ENCODE data around the gene HLA-E. TPM values are rescaled to one million over a fixed set of nuclear protein-coding genes. Genes with fewer than 3 reads are reported as not detected.
"Not testable (repeated sequence)": the region's sequence is repeated elsewhere in the genome, so short reads cannot be mapped to it uniquely, and the experiment has no call there.

Gene HLA-E
- total RNA-seq, 1 donor = 320 TPM

DNA sequence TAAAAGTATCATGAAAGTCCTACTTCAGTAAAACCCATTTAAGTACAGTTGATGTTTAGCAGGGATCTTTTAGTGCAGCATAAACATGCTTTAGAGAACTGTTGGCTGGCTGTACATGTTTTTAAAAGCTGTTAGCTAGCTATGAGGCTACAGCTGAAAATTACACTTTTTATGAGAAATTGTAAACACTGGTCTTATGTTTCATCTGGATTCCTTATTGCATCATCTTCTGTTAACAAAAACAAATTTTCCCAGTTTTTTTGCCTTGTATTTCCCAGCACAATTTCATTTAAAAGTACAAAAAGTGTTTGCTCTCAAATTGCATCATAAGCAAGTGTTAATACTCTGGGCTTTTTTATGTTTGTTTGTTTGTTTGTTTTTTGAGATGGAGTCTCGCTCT, 18.3 kb upstream of the HLA-E start:
- Histone ChIP-seq H3K27ac (ENCODE audit: low read depth, low read length) (no peak overlapping the region), H3K79me2 (ENCODE audit: insufficient read depth, low read length) (no peaks in the 10 kb centered on the region), H3K4me3 (ENCODE audit: insufficient read depth, low read length) (no peak overlapping the region), H3K4me1 (ENCODE audit: insufficient read depth, low read length) (peaks cover 4% of the 10 kb centered on the region), H3K27me3 (ENCODE audit: insufficient read depth, low read length) (peaks cover 47% of the 10 kb centered on the region), H4K20me1 (ENCODE audit: insufficient read depth, low read length) (peaks cover under 1% of the 10 kb centered on the region), H2AFZ (ENCODE audit: low read length) (no peak overlapping the region), H3K36me3 (ENCODE audit: insufficient read depth, low read length) (no peaks in the 10 kb centered on the region), H3K9me3 (ENCODE audit: low read depth, low read length) (no peaks in the 10 kb centered on the region), H3K4me2 (ENCODE audit: insufficient read depth, low read length) (no peak overlapping the region)
- no peak for DNase-seq (ENCODE audit: insufficient read length, low spot score, missing footprints)
- TF ChIP-seq, protein P1, sequence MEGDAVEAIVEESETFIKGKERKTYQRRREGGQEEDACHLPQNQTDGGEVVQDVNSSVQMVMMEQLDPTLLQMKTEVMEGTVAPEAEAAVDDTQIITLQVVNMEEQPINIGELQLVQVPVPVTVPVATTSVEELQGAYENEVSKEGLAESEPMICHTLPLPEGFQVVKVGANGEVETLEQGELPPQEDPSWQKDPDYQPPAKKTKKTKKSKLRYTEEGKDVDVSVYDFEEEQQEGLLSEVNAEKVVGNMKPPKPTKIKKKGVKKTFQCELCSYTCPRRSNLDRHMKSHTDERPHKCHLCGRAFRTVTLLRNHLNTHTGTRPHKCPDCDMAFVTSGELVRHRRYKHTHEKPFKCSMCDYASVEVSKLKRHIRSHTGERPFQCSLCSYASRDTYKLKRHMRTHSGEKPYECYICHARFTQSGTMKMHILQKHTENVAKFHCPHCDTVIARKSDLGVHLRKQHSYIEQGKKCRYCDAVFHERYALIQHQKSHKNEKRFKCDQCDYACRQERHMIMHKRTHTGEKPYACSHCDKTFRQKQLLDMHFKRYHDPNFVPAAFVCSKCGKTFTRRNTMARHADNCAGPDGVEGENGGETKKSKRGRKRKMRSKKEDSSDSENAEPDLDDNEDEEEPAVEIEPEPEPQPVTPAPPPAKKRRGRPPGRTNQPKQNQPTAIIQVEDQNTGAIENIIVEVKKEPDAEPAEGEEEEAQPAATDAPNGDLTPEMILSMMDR (IDR thresholded peaks at IDR 0.05; ENCODE audit: extremely low read depth, low read depth, low read length) = no peak

DNA sequence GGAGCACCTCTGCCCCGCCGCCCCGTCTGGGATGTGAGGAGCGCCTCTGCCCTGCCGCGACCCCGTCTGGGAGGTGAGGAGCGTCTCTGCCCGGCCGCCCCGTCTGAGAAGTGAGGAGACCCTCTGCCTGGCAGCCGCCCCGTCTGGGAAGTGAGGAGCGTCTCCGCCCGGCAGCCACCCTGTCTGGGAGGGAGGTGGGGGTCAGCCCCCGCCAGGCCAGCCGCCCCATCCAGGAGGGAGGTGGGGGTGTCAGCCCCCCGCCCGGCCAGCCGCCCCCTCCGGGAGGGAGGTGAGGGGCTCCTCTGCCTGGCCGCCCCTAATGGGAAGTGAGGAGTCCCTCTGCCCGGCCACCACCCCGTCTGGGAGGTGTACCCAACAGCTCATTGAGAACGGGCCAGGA, 14.2 kb upstream of the HLA-E start:
- H3K27me3 ChIP-seq (ENCODE audit: insufficient read depth, low read length) = peaks cover 33% of the 10 kb centered on the region
- DNase-seq (ENCODE audit: insufficient read length, low spot score, missing footprints); H3K79me2 ChIP-seq (ENCODE audit: insufficient read depth, low read length); H3K4me1 ChIP-seq (ENCODE audit: insufficient read depth, low read length); H3K27ac ChIP-seq (ENCODE audit: low read depth, low read length); H3K4me3 ChIP-seq (ENCODE audit: insufficient read depth, low read length); H3K9me3 ChIP-seq (ENCODE audit: low read depth, low read length); H3K4me2 ChIP-seq (ENCODE audit: insufficient read depth, low read length); H2AFZ ChIP-seq (ENCODE audit: low read length); H3K36me3 ChIP-seq (ENCODE audit: insufficient read depth, low read length); H4K20me1 ChIP-seq (ENCODE audit: insufficient read depth, low read length): not testable (repeated sequence)

DNA sequence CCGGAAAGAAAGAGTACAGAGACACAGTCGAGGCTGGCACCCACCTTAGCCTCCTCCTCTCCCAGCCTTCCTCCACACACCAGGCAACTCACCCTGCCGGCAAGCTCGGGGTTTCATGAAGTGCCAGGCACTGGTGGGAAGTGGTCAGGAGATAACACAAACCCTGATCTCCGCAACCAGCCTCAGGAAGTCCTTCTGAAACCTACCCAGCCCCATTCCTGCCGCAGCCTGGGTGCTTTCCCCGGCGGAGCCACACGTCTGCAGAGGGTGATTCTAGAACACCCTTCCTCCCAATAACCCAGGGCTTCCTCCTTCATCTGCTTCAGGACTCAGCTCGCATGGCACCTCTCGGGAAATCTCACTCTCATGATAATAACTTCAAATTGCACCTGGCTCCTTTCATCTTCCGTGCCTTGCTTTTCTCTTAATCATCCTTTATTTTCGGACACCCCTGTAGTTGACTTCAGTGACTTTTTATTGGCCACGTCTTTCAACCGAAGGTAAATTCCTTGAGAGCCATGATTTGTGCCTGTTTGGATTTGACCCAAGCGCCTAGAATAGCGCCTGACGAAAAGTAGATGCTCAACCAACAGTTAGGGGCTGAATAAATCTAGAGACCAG, 8.7 kb upstream of the HLA-E start:
- TF ChIP-seq, protein P1 (IDR thresholded peaks at IDR 0.05; ENCODE audit: extremely low read depth, low read depth, low read length) = no peak
- Histone ChIP-seq H3K4me3 (ENCODE audit: insufficient read depth, low read length) (no peak overlapping the region), H3K27me3 (ENCODE audit: insufficient read depth, low read length) (peaks cover 53% of the 10 kb centered on the region), H2AFZ (ENCODE audit: low read length) (no peak overlapping the region), H3K36me3 (ENCODE audit: insufficient read depth, low read length) (no peaks in the 10 kb centered on the region), H3K4me2 (ENCODE audit: insufficient read depth, low read length) (no peak overlapping the region), H4K20me1 (ENCODE audit: insufficient read depth, low read length) (no peaks in the 10 kb centered on the region), H3K27ac (ENCODE audit: low read depth, low read length) (no peak overlapping the region), H3K79me2 (ENCODE audit: insufficient read depth, low read length) (no peaks in the 10 kb centered on the region), H3K4me1 (ENCODE audit: insufficient read depth, low read length) (no peaks in the 10 kb centered on the region), H3K9me3 (ENCODE audit: low read depth, low read length) (no peaks in the 10 kb centered on the region)
- DNase-seq (ENCODE audit: insufficient read length, low spot score, missing footprints) = no peak

DNA sequence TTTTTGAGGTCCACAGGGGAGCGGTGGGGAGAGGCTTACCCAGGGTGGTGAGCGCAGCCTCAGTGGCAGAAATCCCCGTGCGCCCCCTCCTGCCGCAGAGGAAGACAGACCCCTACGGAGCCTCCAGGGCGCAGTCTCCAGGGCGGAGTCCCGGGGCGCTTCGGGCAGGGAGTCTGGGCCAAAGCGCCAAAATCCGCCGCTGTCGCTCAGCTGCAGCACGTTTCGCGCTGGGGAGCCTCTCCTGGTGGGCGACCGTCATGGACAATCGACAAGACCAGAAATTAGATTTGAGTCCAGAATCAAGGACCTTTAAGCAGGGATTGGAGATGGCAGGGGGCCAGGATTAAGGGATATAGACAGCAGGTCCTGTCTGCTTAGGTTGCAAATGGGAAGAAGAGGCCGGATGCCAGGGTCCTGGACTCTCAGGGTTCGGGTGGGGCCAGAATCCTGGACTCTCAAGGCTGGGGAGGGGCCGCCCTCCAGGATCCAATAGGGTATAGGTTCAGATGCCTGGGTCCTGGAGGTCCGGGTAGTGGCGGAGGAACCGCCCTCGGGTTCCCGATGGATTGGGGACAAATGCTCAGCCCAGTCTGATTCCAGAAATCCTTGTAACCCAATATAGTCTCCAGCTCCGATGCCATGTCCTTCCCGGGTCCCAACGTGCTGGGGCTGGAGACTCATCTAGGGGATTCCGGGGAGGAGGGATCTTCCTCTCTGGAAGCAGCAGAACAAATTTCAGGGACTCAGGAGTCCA, 7.9 kb upstream of the HLA-E start:
- no peaks in the 10 kb centered on the region for H3K36me3 ChIP-seq (ENCODE audit: insufficient read depth, low read length)
- H3K4me2 ChIP-seq (ENCODE audit: insufficient read depth, low read length) = no peak overlapping the region
- no peaks in the 10 kb centered on the region for H3K79me2 ChIP-seq (ENCODE audit: insufficient read depth, low read length)
- no peaks in the 10 kb centered on the region for H3K4me1 ChIP-seq (ENCODE audit: insufficient read depth, low read length)
- H3K9me3 ChIP-seq (ENCODE audit: low read depth, low read length) = no peaks in the 10 kb centered on the region
- H3K27ac ChIP-seq (ENCODE audit: low read depth, low read length) = no peak overlapping the region
- peak; percentile 62 for DNase-seq (ENCODE audit: insufficient read length, low spot score, missing footprints)
- TF ChIP-seq, protein P1 (IDR thresholded peaks at IDR 0.05; ENCODE audit: extremely low read depth, low read depth, low read length) = no peak
- peaks cover 53% of the 10 kb centered on the region for H3K27me3 ChIP-seq (ENCODE audit: insufficient read depth, low read length)
- H3K4me3 ChIP-seq (ENCODE audit: insufficient read depth, low read length) = no peak overlapping the region
- no peak overlapping the region for H2AFZ ChIP-seq (ENCODE audit: low read length)
- H4K20me1 ChIP-seq (ENCODE audit: insufficient read depth, low read length) = no peaks in the 10 kb centered on the region
